ENCODE data around the gene KCNH2. TPM values are rescaled to one million over a fixed set of nuclear protein-coding genes. Genes with fewer than 3 reads are reported as not detected.
A peak's percentile ranks its signal among the peaks of the same experiment; 100 is the strongest.

The KCNH2 gene
- total and polyA plus RNA-seq, 2 donors (not counting 1 experiment from before 2014, with no cell fraction given), result 0.86 to 2.7 TPM

GRCh38 chr7:151020231-151020630 lies 42.1 kb upstream of the KCNH2 start:
- ChIA-PET CTCF (interaction anchor here (2.0 to 3.9 kb wide), 4 partner anchors 9 to 122 kb away, joined by 6 to 25 read pairs (median 15); partner anchors contain the start of gene ABCB8), POLR2A (interaction anchor here (0.6 kb wide), 1 partner anchor 318 kb away, joined by 3 read pairs; no protein-coding TSS in a partner anchor)
- H3K27ac ChIP-seq (ENCODE audit: low read length in 2 of 2), result no peak overlapping the region
- TF ChIP-seq CTCF (IDR thresholded peaks at IDR 0.05) (no peak), EZH2 (IDR thresholded peaks at IDR 0.05; ENCODE audit: borderline replicate concordance, insufficient read depth, low read depth, low read length, poor library complexity, severe bottlenecking) (no peak)
- H3K4me1 Mint-ChIP-seq, result peaks cover 29% of the 10 kb centered on the region
- peak overlapping the region; percentile 71 for H3K4me3 Mint-ChIP-seq
- H3K36me3 ChIP-seq (replicated peaks in 1 of 2; ENCODE audit: control extremely low read depth in 1 of 2, control insufficient read depth in 1 of 2, extremely low read depth in 1 of 2, insufficient read depth in 2 of 2, low read length in 1 of 2), result no peaks in the 10 kb centered on the region
- H4K20me1 ChIP-seq (ENCODE audit: control insufficient read depth, insufficient read depth, low read length, poor library complexity, severe bottlenecking), result no peaks in the 10 kb centered on the region
- H3K4me3 ChIP-seq (ENCODE audit: control extremely low read depth in 1 of 5, extremely low read depth in 1 of 5, insufficient read depth in 1 of 5, low read depth in 2 of 5, low read length in 4 of 5), result no peak overlapping the region
- DNase-seq (no peak), ATAC-seq (ENCODE audit: low read depth) (no peak)
- H3K9me3 ChIP-seq (ENCODE audit: control extremely low read depth in 1 of 3, control insufficient read depth in 2 of 3, insufficient read depth in 1 of 3, low read length in 2 of 3), result peaks cover 0 to 13% (median 0%) of the 10 kb centered on the region in 3 donors
- H3K27me3 ChIP-seq (replicated peaks in 1 of 4; ENCODE audit: control extremely low read depth in 1 of 4, control insufficient read depth in 3 of 4, insufficient read depth in 4 of 4, low read length in 3 of 4), result peaks cover 0 to 51% (median 21%) of the 10 kb centered on the region in 4 experiments
- no peaks in the 10 kb centered on the region for H3K79me2 ChIP-seq (ENCODE audit: control insufficient read depth, insufficient read depth, low read length)
- H3K9ac ChIP-seq (ENCODE audit: low read length), result no peak overlapping the region
- peaks cover 38% of the 10 kb centered on the region for H3K27me3 Mint-ChIP-seq
- H3K4me1 ChIP-seq (ENCODE audit: control insufficient read depth in 2 of 2, insufficient read depth in 2 of 2, low read length in 2 of 2), result peaks cover 22% of the 10 kb centered on the region in 2 donors
- H2AFZ ChIP-seq (ENCODE audit: insufficient read depth, low read depth, low read length, poor library complexity, severe bottlenecking), result no peak overlapping the region
- H3K9me3 Mint-ChIP-seq (ENCODE audit: insufficient read depth), result no peaks in the 10 kb centered on the region
- intact Hi-C loops (cut with micrococcal nuclease), result loop anchor here (10.0 kb wide), 1 partner anchor 655 kb away; the partner anchor contains the start of gene REPIN1
- H3K27ac Mint-ChIP-seq, result no peak overlapping the region
- no peak overlapping the region for H3K4me2 ChIP-seq (replicated peaks; ENCODE audit: low read depth, low read length, poor library complexity, severe bottlenecking)
- no CpG with 5 or more reads among the region's 7 CpGs for WGBS (ENCODE audit: insufficient coverage)

GRCh38 chr7:151019130-151019447 lies 41.0 kb upstream of the KCNH2 start:
- intact Hi-C loops (cut with micrococcal nuclease), result no loop called here
- TF ChIP-seq CTCF (IDR thresholded peaks at IDR 0.05) (no peak), EZH2 (IDR thresholded peaks at IDR 0.05; ENCODE audit: borderline replicate concordance, insufficient read depth, low read depth, low read length, poor library complexity, severe bottlenecking) (no peak)
- Histone ChIP-seq H3K36me3 (replicated peaks in 1 of 2; ENCODE audit: control extremely low read depth in 1 of 2, control insufficient read depth in 1 of 2, extremely low read depth in 1 of 2, insufficient read depth in 2 of 2, low read length in 1 of 2) (no peaks in the 10 kb centered on the region), H3K27ac (ENCODE audit: low read length in 2 of 2) (no peak overlapping the region), H3K4me1 (ENCODE audit: control insufficient read depth in 2 of 2, insufficient read depth in 2 of 2, low read length in 2 of 2) (peaks cover 27 to 33% of the 10 kb centered on the region in 2 donors), H4K20me1 (ENCODE audit: control insufficient read depth, insufficient read depth, low read length, poor library complexity, severe bottlenecking) (no peaks in the 10 kb centered on the region), H3K9ac (ENCODE audit: low read length) (peak overlapping the region; percentile 31), H3K9me3 (ENCODE audit: control extremely low read depth in 1 of 3, control insufficient read depth in 2 of 3, insufficient read depth in 1 of 3, low read length in 2 of 3) (peaks cover 0 to 15% (median 0%) of the 10 kb centered on the region in 3 donors), H2AFZ (ENCODE audit: insufficient read depth, low read depth, low read length, poor library complexity, severe bottlenecking) (peak overlapping the region; percentile 77), H3K4me2 (replicated peaks; ENCODE audit: low read depth, low read length, poor library complexity, severe bottlenecking) (peak overlapping the region; percentile 97), H3K4me3 (ENCODE audit: control extremely low read depth in 1 of 5, extremely low read depth in 1 of 5, insufficient read depth in 1 of 5, low read depth in 2 of 5, low read length in 4 of 5) (peak overlapping the region in 3 of 5 experiments; percentile 34 to 51 (median 48)), H3K79me2 (ENCODE audit: control insufficient read depth, insufficient read depth, low read length) (no peaks in the 10 kb centered on the region), H3K27me3 (replicated peaks in 1 of 4; ENCODE audit: control extremely low read depth in 1 of 4, control insufficient read depth in 3 of 4, insufficient read depth in 4 of 4, low read length in 3 of 4) (peaks cover 0 to 49% (median 21%) of the 10 kb centered on the region in 4 experiments)
- H3K9me3 Mint-ChIP-seq (ENCODE audit: insufficient read depth), result no peaks in the 10 kb centered on the region
- no peak for DNase-seq
- 25% methylated on average over 20 of the region's 20 CpGs for WGBS (ENCODE audit: insufficient coverage)
- H3K27ac Mint-ChIP-seq, result no peak overlapping the region
- ChIA-PET POLR2A (interaction anchor here (2.3 kb wide), 1 partner anchor 9 kb away, joined by 11 read pairs; the partner anchor contains the start of gene ABCB8), CTCF (interaction anchor here (0.8 to 3.9 kb wide), 16 partner anchors 10 to 1248 kb away, joined by 3 to 25 read pairs (median 4); partner anchors contain the start of genes ABCB8, CDK5 and TMUB1)
- ATAC-seq (ENCODE audit: low read depth), result no peak
- H3K4me1 Mint-ChIP-seq, result peaks cover 40% of the 10 kb centered on the region
- H3K4me3 Mint-ChIP-seq, result peak overlapping the region; percentile 91
- H3K27me3 Mint-ChIP-seq, result peaks cover 31% of the 10 kb centered on the region
